Endodermal cell (in vitro differentiated cells): ENCODE data around the gene KIF3A. TPM values are rescaled to one million over a fixed set of nuclear protein-coding genes. Genes with fewer than 3 reads are reported as not detected.

Source experiments
- DNase-seq: peaks from one replicate; pipeline ENCODE4 v3.0.0-alpha.2; 2017
- H3K27ac ChIP-seq: 2 replicates; pipeline ENCODE4 v1.5.1; 2013; ENCODE audit warnings: mild to moderate bottlenecking, low read depth, low read length, moderate library complexity
- H3K27me3 ChIP-seq: 2 replicates; pipeline ENCODE4 v1.6.1; 2013; ENCODE audit warnings: mild to moderate bottlenecking, low read length, moderate library complexity; ENCODE audit not compliant: insufficient read depth, control insufficient read depth, poor library complexity, severe bottlenecking
- H3K36me3 ChIP-seq: 2 replicates; pipeline ENCODE4 v1.7.0; 2013; ENCODE audit warnings: mild to moderate bottlenecking, low read length, moderate library complexity; ENCODE audit not compliant: control insufficient read depth, insufficient read depth
- H3K4me1 ChIP-seq: one replicate; pipeline ENCODE4 v1.7.0; 2013; ENCODE audit warnings: low read length; ENCODE audit not compliant: control insufficient read depth, insufficient read depth
- H3K4me3 ChIP-seq: 2 replicates; pipeline ENCODE4 v1.5.1; 2013; ENCODE audit warnings: mild to moderate bottlenecking, low read length, moderate library complexity
- H3K9ac ChIP-seq: 2 replicates; pipeline ENCODE4 v1.6.1; 2013; ENCODE audit warnings: mild to moderate bottlenecking, low read length, moderate library complexity; ENCODE audit not compliant: poor library complexity, severe bottlenecking; ENCODE audit errors: extremely low read depth
- H3K9me3 ChIP-seq: 2 replicates; pipeline ENCODE4 v1.6.1; 2013; ENCODE audit warnings: mild to moderate bottlenecking, low read length, moderate library complexity; ENCODE audit not compliant: control insufficient read depth
- H3K27ac Mint-ChIP-seq: 2 replicates; pipeline ENCODE4 v1.8.0; 2020; ENCODE audit warnings: mixed read lengths
- H3K27me3 Mint-ChIP-seq: 2 replicates; pipeline ENCODE4 v1.8.0; 2021; ENCODE audit warnings: mild to moderate bottlenecking, mixed read lengths; ENCODE audit not compliant: insufficient read depth
- H3K36me3 Mint-ChIP-seq: 2 replicates; pipeline ENCODE4 v1.8.0; 2020; ENCODE audit warnings: low read depth, mixed read lengths
- H3K4me1 Mint-ChIP-seq: 2 replicates; pipeline ENCODE4 v1.8.0; 2020; ENCODE audit warnings: mixed read lengths
- H3K4me3 Mint-ChIP-seq: 2 replicates; pipeline ENCODE4 v1.8.0; 2020; ENCODE audit warnings: mild to moderate bottlenecking, moderate library complexity, mixed read lengths
- H3K9me3 Mint-ChIP-seq: 2 replicates; pipeline ENCODE4 v1.8.0; 2020; ENCODE audit warnings: mild to moderate bottlenecking, mixed read lengths
- WGBS, 2 experiments: methylation state at CpG; one replicate each; pipeline versions ENCODE4 v1.1.5 to v1.1.7; 2013; ENCODE audit warnings: missing lambda C conversion rate in 2 of 2, mixed read lengths in 1 of 2; ENCODE audit not compliant: insufficient coverage in 1 of 2, insufficient read length in 1 of 2; 5-methylcytosine and 5-hydroxymethylcytosine counted together
- total RNA-seq, 2 donors: library from RNA; stranded (reverse); fragmentation: NEBNext Ultra II Directional in 1 of 2; extraction: Animal tissue kit (Norgen Biotek cat#: 25700) in 1 of 2; gene quantifications; 2 replicates in 1 of 2; 3 replicates in 1 of 2; pipeline ENCODE4 v1.2.1, GENCODE V29; 2021
- TF ChIP-seq, protein P1 (sequence below): fragments of 200-600 bp; sonication (generic); conservative IDR thresholded peaks from 2 replicates; pipeline ENCODE4 v1.5.0; 2021; ENCODE audit warnings: antibody characterized with exemption, mild to moderate bottlenecking

The KIF3A gene
- total RNA-seq, 2 donors from 2014 or later, result 19.6 to 25.2 TPM

DNA sequence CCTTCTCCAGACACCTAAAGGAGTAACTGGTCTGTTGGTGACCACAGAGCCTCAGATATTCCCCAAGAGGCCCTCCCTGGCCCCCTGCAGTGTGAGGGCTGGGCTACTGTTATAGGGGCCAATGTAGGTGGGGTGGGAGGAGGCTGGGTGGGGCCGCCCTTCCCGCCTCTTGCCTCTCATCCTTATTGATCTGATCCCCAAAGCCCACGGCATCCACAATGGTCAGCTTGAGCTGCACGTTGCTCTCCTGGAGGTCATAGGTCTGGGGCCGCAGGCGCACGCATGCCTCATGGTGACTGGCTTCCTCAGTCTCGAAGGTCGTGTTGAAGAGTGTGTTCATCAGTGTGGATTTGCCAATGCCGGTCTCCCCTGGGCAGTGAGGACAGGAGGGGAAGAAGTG lies 26.7 kb upstream of the KIF3A start:
- TF ChIP-seq, protein P1, sequence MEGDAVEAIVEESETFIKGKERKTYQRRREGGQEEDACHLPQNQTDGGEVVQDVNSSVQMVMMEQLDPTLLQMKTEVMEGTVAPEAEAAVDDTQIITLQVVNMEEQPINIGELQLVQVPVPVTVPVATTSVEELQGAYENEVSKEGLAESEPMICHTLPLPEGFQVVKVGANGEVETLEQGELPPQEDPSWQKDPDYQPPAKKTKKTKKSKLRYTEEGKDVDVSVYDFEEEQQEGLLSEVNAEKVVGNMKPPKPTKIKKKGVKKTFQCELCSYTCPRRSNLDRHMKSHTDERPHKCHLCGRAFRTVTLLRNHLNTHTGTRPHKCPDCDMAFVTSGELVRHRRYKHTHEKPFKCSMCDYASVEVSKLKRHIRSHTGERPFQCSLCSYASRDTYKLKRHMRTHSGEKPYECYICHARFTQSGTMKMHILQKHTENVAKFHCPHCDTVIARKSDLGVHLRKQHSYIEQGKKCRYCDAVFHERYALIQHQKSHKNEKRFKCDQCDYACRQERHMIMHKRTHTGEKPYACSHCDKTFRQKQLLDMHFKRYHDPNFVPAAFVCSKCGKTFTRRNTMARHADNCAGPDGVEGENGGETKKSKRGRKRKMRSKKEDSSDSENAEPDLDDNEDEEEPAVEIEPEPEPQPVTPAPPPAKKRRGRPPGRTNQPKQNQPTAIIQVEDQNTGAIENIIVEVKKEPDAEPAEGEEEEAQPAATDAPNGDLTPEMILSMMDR, result no peak
- Histone ChIP-seq H3K36me3 (peaks cover 24% of the 10 kb centered on the region), H3K9ac (no peak overlapping the region), H3K27me3 (no peaks in the 10 kb centered on the region), H3K4me1 (no peaks in the 10 kb centered on the region), H3K27ac (no peak overlapping the region), H3K4me3 (no peak overlapping the region), H3K9me3 (no peaks in the 10 kb centered on the region)
- H3K4me1 Mint-ChIP-seq, result no peaks in the 10 kb centered on the region
- peaks cover 32% of the 10 kb centered on the region for H3K36me3 Mint-ChIP-seq
- 94 to 98% methylated on average over 8 to 10 of the region's 10 CpGs for WGBS, 2 experiments
- H3K27me3 Mint-ChIP-seq, result no peaks in the 10 kb centered on the region
- no peaks in the 10 kb centered on the region for H3K9me3 Mint-ChIP-seq
- H3K27ac Mint-ChIP-seq, result no peak overlapping the region
- H3K4me3 Mint-ChIP-seq, result no peak overlapping the region
- peak; percentile 31 for DNase-seq

DNA sequence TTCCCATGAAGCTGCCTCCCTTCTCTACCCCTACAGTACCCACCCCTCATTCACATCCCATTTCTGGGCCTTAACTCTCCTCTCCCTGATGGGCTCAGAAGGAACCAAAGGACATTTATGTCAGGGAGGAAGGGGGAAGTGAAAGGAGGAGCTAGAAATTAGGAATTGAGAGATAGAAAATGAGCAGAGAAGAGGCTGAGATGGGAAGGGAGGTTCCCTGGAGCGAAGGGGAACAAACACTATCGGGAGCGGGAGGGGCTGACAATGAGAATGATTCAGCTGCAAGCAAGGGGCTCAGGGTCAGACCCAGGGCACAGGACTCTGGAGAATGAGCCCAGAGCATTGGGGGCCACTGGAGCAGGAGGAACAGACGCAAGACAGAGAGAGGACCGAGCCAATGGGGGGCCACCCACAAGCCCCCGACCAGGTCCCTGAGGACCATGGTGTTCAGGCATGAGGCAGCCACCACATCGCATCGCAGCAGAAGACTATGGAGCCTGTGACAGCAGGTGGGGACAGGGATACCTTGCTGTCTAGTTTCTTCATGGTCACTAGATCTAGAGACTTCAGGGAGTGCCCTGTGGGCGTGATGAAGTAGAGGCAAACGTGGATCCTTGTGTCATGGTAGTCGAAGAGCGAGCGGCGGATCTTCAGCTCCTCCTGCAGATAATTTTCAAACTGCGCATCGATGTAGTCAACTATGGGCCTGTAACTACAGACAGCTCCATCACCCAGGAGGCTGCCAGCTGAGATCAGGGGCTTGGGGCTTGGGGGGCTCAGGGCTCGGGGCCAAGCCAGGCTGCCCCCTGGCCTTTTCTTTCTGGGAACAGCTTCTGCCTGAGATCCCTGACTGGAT lies 26.1 kb upstream of the KIF3A start:
- Mint-ChIP-seq H3K27me3 (no peaks in the 10 kb centered on the region), H3K4me1 (no peaks in the 10 kb centered on the region), H3K27ac (no peak overlapping the region), H3K4me3 (no peak overlapping the region), H3K9me3 (no peaks in the 10 kb centered on the region), H3K36me3 (peaks cover 38% of the 10 kb centered on the region)
- Histone ChIP-seq H3K36me3 (peaks cover 29% of the 10 kb centered on the region), H3K27me3 (no peaks in the 10 kb centered on the region), H3K9me3 (no peaks in the 10 kb centered on the region), H3K9ac (no peak overlapping the region), H3K4me1 (no peaks in the 10 kb centered on the region), H3K27ac (no peak overlapping the region), H3K4me3 (no peak overlapping the region)
- peak; percentile 28 for DNase-seq
- TF ChIP-seq, protein P1, result no peak
- WGBS, 2 experiments, result 93 to 97% methylated on average over 17 of the region's 17 CpGs

DNA sequence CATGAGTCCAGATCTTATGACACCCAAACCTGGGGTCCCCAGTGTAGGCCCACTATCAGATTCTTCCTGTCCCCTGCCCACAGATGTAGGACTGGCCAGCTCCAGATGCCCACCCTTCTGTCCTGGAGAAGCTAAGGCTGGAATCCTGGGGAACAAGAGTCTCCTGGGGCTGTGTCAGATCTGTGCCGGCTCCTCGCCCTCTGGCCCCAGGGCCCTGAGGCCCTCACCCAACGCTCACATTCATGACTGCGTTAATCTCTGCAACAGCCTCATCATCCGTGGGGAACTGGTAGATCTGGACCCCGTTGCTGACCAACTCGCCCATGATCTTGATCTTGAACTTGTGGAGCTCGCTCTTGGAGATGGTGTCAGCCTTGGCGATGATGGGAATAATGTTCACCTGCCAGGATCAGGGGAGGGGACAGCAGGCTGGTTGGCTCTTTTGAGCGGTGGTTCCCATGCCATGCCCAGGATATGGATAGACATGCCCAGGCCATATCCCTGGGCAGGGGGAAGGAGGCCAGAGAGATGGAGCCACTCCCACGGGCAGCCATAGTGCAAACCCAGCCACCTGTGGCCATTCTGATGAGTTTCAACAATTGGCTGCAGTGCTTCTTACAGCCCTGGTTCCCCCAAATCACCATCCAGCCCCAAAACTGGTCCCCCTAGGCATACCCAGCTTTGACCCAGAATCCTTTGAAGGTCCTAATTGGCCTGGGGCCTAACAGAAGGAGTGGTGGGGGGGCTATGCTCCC lies 25.1 kb upstream of the KIF3A start:
- peak; percentile 26 for DNase-seq
- no peak overlapping the region for H3K4me3 Mint-ChIP-seq
- Histone ChIP-seq H3K9me3 (no peaks in the 10 kb centered on the region), H3K27ac (no peak overlapping the region), H3K4me1 (no peaks in the 10 kb centered on the region), H3K27me3 (no peaks in the 10 kb centered on the region), H3K36me3 (peaks cover 37% of the 10 kb centered on the region), H3K4me3 (no peak overlapping the region), H3K9ac (no peak overlapping the region)
- TF ChIP-seq, protein P1, result no peak
- peaks cover 40% of the 10 kb centered on the region for H3K36me3 Mint-ChIP-seq
- H3K9me3 Mint-ChIP-seq, result no peaks in the 10 kb centered on the region
- no peak overlapping the region for H3K27ac Mint-ChIP-seq
- no peaks in the 10 kb centered on the region for H3K4me1 Mint-ChIP-seq
- 89 to 96% methylated on average over 11 of the region's 11 CpGs for WGBS, 2 experiments
- no peaks in the 10 kb centered on the region for H3K27me3 Mint-ChIP-seq
